NK-92 treated with Interleukin-12 subunit alpha and Interleukin-12 subunit beta, amount 100 ng/mL, for 24 hours (cell line): ENCODE results near the gene CDCA3.

ENCODE experiments used
- DNase-seq: peaks from one replicate; lab custom pipeline; 2025; lab: John Stamatoyannopoulos, UW

CDCA3 gene

DNA sequence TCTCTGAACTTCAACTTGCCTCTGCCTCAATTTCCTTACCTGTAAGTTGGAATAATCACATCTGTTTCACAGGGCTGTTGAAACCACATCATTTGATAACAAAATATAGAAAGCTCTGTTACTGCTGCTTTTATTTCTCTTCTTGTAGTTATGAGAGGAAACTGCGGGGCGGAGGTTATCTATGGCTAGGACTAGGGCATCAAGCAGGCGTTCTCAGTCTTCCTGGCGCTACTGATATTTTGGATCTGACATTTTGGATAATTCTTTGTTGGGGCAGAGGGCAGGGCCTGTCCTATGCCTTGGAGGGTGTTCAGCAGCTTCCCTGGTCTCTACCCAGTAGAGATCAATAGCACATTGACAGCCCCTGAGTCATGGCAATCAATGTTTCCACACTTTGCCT, 19.0 kb downstream of the CDCA3 start:
- DNase-seq, result no peak

DNA sequence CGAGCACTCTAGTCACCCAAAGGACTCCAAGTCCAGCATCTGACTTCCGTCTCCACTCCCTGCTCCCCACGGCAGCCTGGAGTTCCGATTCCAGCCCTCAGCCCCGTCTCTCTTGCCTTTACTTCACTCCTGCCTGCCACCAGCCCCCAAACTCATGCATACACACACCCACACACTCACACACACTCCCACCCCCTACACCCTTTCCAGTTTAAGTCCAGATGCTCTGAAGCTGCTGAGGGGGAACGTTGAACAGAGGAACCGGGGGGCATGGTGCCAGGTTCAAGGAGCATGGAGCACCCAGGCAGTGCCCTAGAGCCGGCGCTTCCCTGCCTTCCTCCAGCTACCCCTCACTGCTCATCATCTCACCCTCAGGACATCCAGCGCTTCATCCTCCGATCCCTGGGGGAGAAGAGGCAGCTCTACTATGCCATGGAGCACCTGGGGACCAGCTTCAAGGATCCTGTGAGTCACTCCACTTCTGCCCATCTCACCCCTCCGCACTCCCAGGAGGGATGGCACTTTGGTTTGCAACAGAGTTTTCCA, 19.6 kb downstream of the CDCA3 start:
- DNase-seq, result no peak

DNA sequence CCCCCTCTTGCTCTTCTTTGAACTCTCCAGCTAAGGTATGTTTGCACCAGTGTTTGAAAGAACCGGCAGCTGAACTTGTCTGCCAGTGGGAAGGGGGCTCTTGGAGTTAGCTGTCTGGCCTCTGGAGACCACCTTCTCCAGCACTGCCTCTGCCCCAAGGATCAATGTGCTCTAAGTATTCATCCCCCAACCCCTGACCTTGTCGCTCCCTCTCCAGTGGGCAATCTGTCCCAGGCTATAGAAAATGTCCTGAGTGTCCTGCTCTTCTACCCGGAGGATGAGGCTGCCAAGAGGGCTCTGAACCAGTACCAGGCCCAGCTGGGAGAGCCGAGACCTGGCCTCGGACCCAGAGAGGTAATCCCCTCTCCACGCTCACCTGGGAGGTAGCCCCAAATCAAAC, 20.1 kb downstream of the CDCA3 start:
- DNase-seq, result no peak

DNA sequence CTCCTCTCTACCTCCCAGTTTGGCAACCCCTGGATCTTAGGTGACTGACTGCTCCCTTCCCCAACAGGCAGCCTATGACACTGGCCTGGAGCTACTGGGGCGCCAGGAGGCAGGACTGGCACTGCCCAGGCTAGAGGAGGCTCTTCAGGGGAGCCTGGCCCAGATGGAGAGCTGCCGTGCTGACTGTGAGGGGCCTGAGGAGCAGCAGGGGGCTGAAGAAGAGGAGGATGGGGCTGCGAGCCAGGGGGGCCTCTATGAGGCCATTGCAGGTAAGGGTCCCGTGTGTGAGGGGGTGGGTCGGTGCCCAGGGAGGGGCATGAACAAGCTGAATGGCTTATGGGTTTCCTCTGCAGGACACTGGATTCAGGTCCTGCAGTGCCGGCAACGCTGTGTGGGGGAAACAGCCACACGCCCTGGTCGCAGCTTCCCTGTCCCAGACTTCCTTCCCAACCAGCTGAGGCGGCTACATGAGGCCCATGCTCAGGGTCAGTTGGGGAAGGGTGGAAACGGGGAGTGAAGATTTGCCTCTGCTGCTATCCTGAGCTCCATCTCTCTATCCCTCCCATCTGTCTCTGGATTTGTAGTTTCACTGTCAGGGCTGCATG, 20.7 kb downstream of the CDCA3 start:
- DNase-seq, result no peak

DNA sequence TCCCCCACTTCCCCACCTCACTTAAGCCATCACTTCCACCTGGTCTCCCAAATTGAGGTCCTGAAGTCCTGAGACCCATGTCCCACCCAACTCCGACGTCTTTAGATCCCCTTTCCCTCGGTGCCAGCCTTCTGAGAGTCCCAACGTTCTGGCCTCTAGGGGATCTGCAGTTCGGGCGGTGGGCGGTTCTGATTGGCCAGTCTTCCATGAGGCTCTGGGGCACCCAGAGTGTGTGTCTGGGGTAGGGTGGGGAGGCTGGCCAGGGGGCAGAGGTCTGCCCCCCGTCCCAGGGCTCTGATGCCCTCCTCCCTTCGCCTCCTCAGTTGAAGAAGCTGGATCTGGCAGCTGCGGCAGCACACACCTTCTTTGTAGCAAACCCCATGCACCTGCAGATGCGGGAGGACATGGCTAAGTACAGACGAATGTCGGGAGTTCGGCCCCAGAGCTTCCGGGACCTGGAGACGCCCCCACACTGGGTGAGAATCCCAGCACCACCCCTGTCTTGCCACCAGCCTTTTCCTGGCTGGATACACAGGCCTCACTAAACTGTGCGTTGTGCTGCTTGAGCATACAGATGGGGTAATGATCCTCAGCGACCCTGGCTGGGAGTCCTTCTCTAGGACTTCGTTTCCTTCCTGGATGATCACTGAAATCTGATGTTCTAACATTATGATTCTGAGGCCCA, 21.4 kb downstream of the CDCA3 start:
- DNase-seq, result no peak

DNA sequence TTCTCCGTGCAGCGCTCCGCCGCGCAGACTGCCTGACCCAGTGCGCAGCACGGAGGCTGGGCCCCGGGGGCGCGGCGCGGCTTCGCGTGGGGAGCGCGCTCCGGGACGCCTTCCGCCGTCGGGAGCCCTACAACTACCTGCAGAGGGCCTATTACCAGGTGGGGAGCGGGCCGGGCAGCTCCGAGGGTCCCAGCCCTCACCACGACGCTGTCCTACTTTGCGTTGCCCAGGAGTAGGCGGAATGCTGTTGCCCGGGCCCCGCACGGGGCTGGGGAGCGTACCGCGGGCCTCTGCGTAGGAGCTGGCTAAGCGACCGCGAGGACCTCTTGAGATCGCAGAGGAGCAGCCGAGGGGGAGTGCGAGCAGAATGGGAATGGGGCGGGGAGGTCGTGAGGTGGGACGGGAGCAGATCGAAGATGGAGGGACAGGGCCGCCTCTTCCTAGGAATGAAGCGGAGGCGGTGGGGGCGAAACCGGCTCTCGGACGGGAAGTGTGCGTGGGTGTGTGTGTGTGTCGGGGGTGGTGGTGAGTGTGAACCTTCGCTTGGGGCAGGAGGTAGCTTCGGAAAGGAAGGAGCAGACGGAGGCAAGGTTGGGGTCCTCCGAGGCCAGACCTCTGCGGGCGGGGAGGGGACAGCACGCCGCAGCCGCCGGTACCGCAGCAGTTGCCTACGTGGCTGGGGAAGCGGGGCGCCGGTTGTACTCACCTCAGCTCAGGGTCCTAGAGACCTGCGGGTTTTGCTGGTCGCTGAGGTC, 22.1 kb downstream of the CDCA3 start:
- no peak for DNase-seq

DNA sequence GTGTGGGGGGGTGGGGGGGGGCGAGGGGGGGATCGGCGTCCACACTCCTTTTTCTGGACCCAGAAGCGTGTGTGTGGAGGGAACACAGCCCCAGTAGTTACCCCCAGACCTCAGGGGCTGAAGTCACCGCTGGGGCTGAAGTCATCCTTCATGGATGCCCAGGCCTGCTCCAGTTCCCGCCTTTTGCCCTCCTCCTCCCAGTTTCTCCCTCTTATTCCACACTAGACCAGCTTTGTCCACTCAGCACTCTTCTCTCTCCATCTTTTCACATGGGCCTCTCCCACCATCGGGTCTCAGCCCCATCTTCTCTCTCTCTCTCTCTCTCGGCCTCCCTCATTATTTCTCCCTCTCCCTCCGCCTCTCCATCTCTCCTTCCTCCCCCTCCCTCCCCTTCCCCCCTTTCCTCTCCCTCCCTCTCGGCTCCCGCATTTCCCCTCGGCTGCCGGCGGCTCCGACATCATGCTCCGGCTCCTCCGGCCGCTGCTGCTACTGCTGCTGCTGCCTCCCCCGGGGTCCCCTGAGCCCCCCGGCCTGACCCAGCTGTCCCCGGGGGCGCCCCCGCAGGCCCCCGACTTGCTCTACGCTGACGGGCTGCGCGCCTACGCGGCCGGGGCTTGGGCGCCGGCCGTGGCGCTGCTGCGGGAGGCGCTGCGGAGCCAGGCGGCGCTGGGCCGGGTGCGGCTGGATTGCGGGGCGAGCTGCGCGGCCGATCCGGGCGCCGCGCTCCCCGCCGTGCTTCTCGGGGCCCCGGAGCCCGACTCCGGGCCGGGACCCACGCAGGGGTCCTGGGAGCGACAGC, 22.9 kb downstream of the CDCA3 start, which contains the start of gene P3H3:
P3H3 (plus strand) TSS at position 426 of the 799 bp plus-strand sequence; CDS start at position 460, 34 bp downstream.
- DNase-seq, result no peak

DNA sequence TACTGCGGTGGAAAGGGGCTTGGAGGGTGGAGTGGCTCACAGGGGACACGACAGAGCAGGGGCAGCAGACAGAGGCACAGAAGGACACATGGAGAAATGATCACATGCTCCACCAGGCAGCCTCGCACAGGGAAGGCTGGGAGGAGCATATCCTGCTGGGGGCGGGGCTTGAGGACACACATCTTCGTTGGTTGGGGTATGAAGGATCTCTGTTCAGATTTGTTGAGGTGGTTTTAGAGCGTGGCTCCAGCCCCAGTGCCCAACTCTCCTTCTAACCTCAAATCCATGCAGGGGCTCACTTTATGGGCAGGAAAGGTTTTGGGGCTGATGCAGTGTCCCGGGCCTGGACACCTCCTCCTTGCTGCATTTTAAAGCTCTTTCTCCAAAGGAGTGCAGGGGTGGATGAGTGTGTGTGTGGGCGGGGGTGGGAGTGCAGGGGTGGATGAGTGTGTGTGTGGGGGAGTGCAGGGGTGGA, 23.6 kb downstream of the CDCA3 start:
- no peak for DNase-seq

DNA sequence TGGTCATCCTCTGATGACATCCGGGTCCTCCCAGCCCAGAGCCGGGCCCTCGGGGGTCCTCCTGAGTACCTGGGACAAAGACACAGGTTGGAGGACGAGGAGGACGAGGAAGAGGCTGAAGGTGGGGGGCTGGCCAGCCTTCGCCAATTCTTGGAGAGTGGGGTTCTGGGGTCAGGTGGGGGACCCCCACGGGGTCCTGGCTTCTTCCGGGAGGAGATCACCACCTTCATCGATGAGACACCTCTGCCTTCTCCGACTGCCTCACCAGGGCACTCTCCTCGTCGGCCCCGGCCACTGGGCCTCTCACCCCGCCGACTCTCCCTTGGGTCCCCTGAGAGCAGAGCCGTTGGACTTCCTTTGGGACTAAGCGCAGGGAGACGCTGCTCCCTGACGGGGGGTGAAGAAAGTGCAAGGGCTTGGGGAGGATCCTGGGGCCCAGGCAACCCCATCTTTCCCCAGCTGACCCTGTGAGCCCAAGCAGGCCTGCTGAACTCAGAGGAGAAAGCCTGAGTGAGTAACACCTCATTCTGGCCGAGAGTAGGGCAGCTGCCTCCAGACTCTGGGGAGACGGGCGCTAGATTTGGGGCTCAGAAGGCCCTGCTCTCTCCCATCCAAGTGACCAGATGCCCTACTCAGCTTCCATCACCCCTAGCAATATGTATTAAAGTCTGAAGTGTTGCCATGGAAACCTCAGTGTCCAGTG, 24.2 kb downstream of the CDCA3 start:
- DNase-seq, result no peak

DNA sequence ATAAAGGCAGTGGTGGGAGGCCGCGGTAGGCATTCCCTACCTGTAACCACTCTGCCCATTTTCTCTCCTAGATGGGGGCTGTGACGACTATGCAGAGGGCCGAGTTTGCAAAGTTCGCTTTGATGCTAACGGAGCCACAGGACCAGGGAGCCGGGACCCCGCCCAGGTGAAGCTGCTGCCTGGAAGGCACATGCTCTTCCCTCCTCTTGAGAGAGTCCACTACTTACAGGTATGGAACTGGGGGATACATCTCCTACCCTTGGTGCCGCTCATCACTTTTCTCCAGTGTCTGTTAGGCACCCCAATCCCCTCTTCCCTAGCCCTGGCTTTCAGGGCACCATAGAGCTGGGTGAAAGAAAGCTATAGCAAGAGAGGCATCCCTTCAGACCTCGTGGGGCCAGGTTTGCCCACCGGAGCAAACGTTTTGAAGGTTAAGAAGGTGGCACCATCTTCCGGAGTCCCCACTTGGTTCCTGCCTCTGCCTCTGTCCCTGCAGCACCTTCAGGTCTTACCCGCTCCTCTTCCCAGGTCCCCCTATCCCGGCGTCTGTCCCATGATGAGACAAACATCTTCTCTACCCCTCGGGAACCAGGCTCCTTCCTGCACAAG, 24.9 kb downstream of the CDCA3 start:
- DNase-seq, result no peak

DNA sequence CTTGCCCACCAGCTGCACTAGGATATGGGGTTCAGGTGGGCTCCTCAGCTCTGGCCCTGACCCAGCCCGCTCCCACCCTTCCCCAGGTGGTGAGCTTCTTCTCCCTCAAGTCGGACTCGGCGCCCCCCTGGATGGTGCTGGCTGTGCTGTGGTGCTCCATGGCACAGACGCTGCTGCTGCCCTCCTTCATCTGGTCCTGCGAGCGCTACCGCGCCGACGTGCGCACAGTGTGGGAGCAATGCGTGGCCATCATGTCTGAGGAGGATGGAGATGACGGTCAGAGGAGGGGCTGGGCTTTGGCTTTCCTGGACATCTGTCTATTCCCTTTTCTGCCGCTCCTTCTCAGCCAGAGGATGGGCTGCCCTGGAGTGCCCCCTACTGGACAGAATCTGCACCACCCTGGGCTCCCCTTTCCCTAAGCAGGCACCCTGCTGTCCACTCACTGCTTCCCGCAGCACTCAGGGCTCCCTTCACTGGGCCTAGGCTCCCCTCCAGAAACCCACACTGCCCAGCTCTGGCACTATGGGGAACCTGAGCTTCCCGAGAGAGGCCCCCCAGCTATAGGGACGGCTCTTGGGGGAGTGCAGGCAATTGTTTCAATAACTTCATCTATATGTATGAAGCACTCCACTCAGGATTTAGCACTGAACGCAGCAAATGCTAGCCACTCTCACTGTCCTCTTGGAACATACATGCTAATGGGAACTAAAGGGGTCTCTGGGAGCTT, 25.5 kb downstream of the CDCA3 start:
- peak; percentile 11 for DNase-seq

DNA sequence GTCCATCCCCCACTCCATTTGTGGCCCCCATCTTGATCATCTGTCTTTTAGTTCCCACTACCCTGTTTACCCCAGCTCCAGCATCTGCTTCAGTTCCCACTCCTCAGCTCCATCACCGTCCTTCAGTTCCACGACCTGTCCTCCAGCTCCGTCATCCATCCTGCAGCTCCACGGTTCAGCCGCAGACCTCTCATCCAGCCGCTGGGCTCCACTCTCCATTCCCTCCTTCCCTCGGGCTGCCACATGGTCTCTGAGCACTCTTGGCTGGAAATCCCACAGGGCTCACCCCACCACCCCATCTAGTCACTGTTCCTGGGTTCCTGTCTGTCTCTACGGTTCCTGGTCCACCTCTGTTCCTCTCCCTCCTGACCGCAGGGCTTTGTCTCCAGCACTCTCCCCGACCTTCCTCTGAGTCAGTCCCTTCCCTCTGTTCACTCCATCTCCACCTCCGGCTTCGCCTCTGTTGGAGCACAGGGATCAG, 26.1 kb downstream of the CDCA3 start:
- DNase-seq, result no peak

DNA sequence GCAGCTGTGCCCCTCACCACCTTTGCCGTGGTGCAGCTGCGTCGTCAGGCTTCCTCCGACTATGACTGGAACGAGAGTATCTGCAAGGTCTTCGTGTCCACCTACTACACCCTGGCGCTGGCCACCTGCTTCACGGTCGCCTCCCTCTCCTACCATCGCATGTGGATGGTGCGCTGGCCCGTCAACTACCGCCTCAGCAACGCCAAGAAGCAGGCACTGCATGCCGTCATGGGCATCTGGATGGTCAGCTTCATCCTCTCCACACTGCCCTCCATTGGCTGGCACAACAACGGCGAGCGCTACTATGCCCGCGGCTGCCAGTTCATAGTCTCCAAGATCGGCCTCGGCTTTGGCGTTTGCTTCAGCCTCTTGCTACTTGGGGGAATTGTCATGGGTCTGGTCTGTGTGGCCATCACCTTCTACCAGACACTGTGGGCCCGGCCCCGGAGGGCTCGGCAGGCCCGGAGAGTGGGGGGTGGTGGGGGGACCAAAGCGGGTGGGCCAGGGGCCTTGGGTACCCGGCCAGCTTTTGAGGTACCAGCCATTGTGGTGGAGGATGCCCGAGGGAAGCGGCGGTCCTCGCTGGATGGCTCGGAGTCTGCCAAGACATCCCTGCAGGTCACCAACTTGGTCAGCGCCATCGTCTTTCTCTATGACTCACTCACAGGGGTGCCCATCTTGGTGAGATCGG, 26.9 kb downstream of the CDCA3 start:
- no peak for DNase-seq

DNA sequence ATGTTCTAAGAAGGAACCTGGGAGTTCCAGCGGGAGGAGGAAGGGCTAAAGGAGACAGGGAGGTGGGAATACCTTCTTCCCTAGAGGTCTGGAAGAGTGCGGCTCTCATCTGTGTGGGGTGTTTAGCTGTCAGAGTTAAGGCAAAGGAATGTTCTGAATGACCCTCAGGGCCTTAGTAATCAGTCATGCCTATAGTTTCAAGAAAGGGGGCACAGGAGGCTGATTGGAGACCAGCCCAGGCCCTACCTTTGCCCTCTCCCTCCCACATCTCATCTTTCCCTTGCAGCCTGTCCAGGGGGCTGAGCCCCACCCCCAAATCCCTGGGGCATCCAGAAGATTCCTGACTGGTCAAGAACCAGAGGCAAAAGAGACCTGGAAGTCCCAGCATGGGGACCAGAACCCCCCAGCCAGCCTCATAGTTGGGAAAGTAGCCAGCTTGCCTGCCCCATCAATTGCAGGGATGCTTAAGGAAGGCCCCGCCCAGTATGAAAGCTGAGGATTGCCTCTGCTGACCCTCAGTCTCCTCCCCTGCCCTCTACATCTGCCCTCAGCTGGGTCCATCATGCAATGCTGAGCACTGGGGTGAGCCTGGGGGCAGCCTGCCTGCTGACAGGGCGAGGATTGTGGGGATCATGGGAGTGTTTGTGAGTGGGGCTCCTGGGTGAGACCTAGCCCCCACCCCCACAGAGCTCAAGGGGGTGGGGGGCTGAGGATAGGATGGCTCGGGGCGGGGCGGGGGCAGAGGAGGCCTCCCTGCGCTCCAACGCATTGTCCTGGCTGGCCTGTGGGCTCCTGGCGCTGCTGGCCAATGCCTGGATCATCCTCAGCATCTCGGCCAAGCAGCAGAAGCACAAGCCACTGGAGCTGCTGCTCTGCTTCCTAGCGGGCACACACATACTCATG, 27.7 kb downstream of the CDCA3 start:
- no peak for DNase-seq

DNA sequence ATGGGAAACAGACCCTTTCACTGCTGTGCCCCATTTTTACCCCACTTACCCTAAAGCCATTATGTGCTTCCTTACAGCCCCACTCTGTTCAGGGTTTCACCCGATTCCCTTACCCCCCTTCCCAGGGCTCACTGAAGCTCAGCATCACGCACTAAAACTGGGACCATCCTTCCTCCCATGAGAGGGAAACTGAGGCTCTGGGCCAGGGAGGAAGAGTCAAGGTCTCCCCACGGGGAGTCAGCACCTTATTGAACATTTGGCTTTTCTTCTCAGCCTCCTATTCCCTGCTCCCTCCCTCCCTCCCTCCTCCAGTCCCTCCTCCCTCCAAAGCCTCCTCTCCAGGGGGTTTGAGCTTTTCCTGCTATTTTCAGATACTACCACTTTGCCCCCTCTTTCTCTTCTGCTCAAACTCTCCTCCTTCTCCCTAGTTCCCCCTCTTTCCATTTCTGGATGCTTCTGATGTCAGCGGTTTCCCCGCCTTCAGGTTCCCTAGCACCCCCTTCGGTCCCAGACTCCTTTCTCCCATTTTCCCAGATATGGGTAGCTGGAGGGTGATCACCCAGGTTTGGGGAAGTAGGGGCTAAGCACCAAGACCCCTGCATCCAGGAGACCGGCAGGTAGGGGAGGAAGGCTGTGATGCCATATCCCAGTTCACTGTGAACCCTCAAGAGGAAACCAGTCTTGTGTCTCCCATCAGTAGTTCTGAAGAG, 28.5 kb downstream of the CDCA3 start:
- no peak for DNase-seq

DNA sequence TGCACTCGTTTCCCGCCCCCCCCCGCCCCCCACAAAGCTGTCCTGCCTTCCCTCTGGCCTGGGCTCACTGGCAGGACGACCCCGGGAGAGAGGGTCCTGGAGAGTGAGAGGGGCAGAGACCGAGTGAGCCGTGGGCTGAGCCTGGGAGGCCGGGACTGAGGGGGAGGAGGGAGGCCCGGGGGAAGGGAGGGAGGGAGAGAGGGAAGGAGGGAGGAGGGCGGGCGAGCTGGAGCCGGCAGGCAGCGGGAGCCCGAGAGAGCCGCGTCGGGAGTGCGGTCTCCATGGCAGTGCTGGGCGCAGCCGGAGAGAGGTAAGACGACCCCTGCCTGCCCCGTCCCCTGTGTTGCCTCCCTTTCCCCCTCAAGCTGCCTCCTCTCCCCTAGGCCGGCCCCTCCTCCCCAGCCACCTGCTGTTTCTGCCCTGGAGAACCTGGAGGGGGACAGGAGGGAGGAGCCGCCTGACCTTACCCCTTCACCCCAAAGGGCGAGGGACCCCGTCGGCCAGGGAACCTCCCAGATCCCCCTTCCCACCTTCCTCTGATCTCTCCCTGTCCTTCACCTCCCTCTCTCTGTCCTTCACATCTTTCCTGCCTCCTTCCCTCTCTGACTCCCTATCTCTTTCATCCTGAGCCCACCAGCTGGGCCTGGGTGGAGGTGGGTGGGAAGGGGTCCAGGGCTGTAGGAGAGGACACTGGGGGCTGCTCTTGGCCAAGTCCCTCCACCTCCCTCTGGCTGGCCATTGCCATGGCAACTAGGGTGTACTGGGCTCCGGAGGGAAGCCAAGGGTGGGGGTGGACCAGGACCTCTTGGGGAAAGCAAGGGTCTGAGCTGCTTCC, 29.3 kb downstream of the CDCA3 start, which contains the start of gene GPR162:
GPR162 (plus strand) TSS at position 231 of the 835 bp plus-strand sequence. CDS start 2,078 bp downstream, outside the sequence.
- no peak for DNase-seq

DNA sequence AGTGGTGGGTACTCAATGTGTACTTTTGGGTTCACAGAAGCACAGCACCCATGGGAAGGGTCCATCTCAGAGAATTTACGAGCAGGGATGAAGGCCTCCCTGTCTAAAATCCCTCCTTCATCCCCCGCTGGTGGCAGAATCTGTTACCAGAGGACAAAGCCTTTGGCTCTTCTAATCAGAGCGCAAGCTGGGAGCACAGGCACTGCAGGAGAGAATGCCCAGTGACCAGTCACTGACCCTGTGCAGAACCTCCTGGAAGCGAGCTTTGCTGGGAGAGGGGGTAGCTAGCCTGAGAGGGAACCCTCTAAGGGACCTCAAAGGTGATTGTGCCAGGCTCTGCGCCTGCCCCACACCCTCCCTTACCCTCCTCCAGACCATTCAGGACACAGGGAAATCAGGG, 30.9 kb downstream of the CDCA3 start:
- DNase-seq, result no peak
